ENCODE results near the gene TRIM54.

DNA sequence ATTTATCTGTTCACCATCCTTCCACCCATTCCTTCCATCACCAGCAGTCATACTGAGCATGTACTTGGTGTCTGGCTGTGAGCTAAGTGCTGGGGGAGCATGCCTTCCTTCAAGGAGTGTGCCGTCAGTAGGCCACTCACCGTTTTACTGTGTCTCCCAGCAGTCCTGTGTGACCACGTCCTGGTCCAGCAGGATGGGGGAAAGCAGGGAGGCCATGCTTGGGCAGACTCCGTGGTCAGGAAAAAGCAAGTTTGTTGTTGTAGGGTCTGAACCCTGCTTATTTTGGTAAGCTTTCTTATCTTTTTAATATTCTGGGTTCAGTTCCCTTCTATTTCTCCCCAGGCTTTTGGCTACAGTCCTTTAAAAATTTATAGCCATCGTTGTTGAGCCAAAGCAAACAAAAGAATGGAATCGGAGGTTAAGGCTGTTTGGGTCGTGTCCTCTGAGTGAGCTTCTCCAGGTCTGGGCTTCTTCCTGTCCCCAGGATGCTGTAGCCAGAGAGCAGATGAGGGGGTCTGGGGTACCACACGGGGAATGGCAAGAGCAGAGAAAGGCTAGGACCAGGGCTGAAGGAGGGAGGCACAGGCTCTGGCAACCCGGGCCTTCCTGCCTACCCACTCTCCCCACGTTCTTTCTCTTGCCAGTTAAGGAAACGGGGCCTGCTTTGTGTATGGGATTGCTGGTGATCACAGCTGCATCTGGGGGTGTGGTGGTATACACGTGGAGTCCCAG is 32.9 kb upstream of the TRIM54 start:
- TF ChIP-seq CTCF (conservative IDR thresholded peaks at IDR 0.05) (no peak), EZH2 (IDR thresholded peaks at IDR 0.05; ENCODE audit: low read depth) (no peak)
